HG03039 (cell line): ENCODE data around the gene BAZ2B.

Experiments used
- ATAC-seq: cut with Tn5 transposase; IDR thresholded peaks from one replicate; pipeline ENCODE4 v1.9.1; 2021; ENCODE audit warnings: mild to moderate bottlenecking, moderate library complexity; ENCODE audit not compliant: unreplicated experiment

The BAZ2B gene

GRCh38 chr2:159356053-159356554 is 260.2 kb downstream of the BAZ2B start:
- no peak for ATAC-seq

- no peak for ATAC-seq
These were observed 264.4 kb downstream of the BAZ2B start for GRCh38 chr2:159351977-159352376.

DNA sequence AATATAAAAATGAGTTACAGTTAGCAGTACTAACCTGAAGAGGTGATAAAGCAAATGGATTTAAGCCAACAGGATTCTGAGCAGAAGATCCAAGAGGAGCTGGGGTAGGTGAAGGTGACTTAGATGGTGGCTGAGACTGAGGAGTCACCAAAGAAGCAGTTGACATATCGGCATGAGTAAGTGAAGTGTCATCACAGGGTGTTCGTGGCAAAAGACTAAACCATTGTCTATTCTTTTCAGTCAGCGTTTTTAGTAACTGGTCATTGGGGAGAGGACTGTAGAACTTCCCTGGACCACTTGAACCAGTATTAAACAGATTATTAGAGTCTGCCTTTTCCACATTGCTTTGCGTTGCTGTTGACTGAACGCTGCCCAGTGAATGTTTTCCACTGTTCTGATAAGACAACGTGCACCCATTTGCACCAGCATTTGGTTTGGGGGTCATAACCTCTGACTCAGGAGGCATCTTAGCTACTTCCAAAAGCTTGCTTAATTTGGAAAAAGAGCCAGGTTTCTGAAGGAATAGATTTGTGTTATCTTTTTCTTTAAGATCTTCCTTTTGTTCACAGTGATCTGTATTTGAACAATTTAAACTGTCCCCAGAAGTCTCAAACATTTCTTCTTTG is 266.6 kb downstream of the BAZ2B start:
- ATAC-seq, result no peak

- no peak for ATAC-seq
These were observed 289.6 kb downstream of the BAZ2B start for GRCh38 chr2:159326569-159327255.

DNA sequence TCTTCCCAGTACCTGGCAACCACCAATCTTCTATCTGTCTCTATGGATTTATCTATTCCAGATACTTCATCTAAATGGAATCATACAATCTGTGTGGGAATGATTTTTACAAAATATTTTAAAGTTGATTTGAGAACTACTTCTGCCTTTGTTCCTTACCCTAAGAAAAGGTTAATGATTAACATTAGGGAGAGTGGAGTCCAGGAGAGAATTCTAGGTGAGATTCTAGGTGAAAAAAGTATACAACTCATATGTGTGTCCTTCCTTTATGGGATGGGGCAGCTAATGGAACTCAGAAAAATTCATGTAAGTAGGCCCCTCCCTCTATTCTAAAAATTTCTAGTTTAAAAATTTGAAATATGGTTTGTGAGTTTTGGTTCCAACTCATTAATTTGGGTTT is 293.9 kb downstream of the BAZ2B start:
- no peak for ATAC-seq

- ATAC-seq, result no peak
These were observed 298.8 kb downstream of the BAZ2B start for GRCh38 chr2:159317392-159318088.

GRCh38 chr2:159307942-159308341 is 308.4 kb downstream of the BAZ2B start:
- no peak for ATAC-seq

DNA sequence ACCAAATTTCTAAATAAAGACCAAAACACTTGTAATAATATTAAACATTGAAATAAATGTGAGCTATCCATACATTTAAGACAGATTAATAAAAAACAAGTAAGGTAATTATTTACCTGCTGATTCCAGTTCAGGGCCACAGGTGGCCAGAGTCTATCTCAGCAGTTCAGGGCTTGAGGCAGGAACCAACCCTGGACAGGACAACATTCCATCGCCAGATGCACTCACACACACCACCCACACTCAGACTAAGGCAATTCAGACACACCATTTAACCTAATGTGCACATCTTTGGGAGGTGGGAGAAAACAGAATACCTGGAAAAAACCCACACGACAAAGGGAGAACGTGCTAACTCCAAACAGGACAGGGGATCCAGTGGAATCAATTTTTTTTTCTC is 315.8 kb downstream of the BAZ2B start:
- no peak for ATAC-seq

GRCh38 chr2:159298967-159299366 is 317.4 kb downstream of the BAZ2B start:
- no peak for ATAC-seq

GRCh38 chr2:159297042-159297707 is 319.2 kb downstream of the BAZ2B start:
- ATAC-seq, result no peak

GRCh38 chr2:159292157-159292556 is 324.2 kb downstream of the BAZ2B start:
- ATAC-seq, result no peak

DNA sequence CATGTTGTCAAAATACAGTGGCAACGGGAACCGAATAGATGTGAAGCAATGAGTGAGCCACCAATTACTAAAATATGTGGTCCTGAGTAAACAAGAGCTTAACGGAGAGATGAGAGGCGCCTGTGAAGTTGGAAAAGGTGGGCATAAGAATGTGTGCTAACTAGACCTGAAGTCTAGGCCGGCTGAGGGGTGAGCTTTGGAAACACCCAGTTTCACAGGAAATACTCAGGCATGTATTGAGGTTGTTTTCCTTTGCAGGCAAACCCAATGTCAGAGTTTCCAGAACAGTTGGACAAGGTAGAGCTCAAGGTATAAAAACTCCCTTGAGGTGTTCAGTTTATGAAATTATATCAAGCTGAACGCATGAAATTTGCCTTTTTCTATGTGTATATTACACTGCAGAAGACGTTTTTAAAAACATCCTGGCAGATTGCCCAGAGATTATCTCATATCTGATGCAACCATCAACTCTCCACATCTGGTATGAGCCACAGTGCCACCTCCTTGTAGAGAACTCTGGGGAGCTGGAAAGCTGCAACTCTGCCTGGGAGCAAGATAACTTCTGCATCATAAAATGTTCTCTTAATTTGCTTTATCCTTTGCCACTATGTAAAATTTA is 325.9 kb downstream of the BAZ2B start:
- no peak for ATAC-seq

DNA sequence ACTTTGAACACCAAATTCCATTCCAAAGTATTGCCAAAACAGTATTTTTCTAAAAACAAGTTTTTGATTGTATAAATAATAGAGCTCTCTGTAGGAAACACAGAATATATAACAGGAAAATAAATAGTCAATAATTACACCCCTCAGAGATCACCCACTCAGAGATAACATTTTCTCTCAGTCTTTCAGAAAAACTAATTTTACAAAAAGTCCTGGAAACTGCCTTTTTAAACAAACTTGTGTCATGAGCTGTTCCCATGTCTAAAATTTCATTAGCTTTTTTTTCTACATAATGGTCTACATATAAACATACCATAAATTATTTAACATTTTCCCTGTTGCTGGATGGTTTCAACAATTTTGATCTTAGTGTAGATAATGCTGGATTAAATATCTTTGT is 328.6 kb downstream of the BAZ2B start:
- ATAC-seq, result no peak

GRCh38 chr2:159286709-159287441 is 329.5 kb downstream of the BAZ2B start:
- ATAC-seq, result peak; percentile 88

DNA sequence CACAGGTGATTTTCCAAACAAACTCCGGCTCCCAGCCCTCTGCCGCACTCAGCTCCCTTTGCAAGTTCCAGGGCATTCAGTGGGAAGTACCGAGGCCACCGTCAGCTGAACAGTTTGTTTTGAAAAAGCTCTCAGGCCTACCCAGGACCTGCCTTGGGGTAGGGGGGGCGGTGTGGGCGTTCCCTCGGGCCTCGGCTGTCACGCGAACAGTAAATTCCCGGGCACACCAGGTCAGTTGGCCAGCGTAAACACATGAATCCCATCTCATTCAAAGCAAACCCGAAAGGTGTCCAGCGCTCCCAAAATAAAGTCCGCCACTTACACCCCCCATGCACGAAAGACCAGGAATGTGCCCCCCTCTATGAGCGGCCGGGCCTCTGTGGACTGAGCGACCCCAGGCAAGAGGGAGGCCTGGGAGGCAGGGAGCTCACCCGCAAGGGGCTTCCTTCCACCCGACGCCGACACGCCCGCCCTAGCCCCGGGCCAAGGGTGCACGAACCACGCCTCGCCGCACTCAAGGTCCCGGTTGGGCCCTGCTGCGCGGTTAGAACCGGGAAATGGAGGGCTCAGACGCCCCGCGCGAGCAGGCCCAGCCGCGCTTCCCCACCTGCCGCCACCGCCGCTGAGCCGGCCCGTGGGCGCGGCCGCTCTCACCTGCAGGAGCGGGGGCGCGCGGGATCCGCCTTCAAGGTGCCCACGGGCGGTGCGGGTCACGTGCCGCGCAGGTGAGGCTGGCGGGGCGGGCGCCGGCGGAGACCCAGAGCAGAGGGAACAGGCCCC is 330.2 kb downstream of the BAZ2B start, which contains the start of gene WDSUB1:
Gene WDSUB1 (minus strand): TSS at position 775 of the 780 bp plus-strand sequence. CDS start 3,634 bp downstream, outside the sequence.
- peak; percentile 9 for ATAC-seq

DNA sequence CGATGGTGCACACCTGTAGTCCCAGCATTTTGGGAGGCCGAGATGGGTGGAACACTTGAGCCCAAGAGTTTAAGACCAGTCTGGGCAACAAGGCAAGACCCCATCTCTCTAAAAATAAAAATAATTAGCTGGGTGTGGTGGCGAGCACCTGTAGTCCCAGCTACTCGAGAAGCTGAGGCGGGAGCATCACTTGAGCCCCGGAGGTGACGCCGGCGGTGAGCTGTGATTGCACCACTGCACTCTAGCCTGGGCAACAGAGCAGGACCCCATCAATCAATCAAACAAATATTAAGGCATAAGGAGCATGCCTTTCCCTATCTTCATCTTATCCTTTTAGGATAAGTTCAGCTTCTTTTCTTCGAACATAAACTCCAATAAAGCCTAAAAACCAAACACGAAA is 330.9 kb downstream of the BAZ2B start:
- ATAC-seq, result no peak

- no peak for ATAC-seq
These were observed 332.8 kb downstream of the BAZ2B start for GRCh38 chr2:159283529-159283928.

DNA sequence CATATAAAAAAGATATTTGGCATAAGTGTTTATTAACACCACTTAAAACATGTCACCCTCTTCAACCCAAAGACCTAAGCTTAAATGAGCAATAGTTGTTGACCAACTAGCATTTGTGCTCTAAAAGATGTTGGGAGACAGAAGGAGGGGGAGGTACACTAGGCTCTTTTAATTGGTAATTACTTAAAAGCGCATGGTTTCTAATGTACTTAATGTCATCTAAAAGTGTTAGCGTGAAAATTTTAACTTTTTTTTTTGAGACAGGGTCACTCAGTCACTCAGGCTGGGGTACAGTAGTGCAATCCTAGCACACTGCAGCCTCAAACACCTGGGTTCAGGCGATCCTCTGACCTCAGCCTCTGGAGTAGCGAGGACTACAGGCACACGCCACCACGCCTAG is 335.3 kb downstream of the BAZ2B start:
- no peak for ATAC-seq

DNA sequence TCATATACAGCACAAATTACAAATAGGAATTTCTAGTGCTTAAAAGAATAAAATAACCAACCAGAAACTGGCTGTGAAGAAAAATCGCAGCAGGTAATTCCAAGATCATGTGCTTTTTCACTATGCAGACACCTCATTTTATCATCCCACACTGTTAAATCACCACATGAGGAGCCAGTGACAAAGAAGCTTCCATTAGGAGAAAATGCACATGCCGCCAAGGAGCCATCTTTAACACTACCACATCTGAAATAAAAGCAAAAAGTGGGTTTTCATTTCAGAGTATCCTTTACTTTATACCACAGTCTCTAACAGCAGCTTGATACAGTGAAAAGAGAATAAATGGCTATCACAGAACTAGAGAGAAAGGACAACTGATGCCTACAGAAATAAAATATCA is 336.6 kb downstream of the BAZ2B start:
- no peak for ATAC-seq
